Heart right ventricle (tissue), 16 donors: ENCODE results near the gene SMARCD1. TPM values are rescaled to one million over a fixed set of nuclear protein-coding genes. Genes with fewer than 3 reads are reported as not detected.

Source experiments
- ATAC-seq, 8 donors: fragments of 200-7000 bp; cut with Tn5 transposase; one replicate each; pipeline ENCODE4 v1.9.1; 2020; ENCODE audit warnings: mild to moderate bottlenecking in 8 of 8, moderate library complexity in 8 of 8, moderate number of reproducible peaks in 1 of 8
- DNase-seq, 2 donors: peaks; one replicate each; pipeline ENCODE4 v3.0.0-alpha.2; 2020
- H3K27ac ChIP-seq, 10 donors: fragments of 200-600 bp; sonication (generic) in 2 of 10; one replicate each; pipeline versions ENCODE4 v1.5.0 to v1.8.0; 2020 to 2022; ENCODE audit warnings: mild to moderate bottlenecking in 3 of 10
- H3K27me3 ChIP-seq, 7 donors: fragments of 200-600 bp; one replicate each; pipeline ENCODE4 v1.8.0; 2021 to 2022; ENCODE audit warnings: mild to moderate bottlenecking in 2 of 7
- H3K36me3 ChIP-seq, 9 donors: fragments of 200-600 bp; sonication (generic) in 1 of 9; one replicate each; pipeline versions ENCODE4 v1.5.0 to v1.8.0; 2020 to 2022; ENCODE audit warnings: mild to moderate bottlenecking in 2 of 9
- H3K4me1 ChIP-seq, 9 donors: fragments of 200-600 bp; sonication (generic) in 1 of 9; one replicate each; pipeline versions ENCODE4 v1.5.0 to v1.8.0; 2020 to 2022; ENCODE audit warnings: mild to moderate bottlenecking in 4 of 9
- H3K4me3 ChIP-seq, 10 donors: fragments of 200-600 bp; sonication (generic) in 2 of 10; one replicate each; pipeline versions ENCODE4 v1.5.0 to v1.8.0; 2020 to 2022; ENCODE audit warnings: mild to moderate bottlenecking in 7 of 10, moderate library complexity in 2 of 10
- H3K9me3 ChIP-seq, 11 donors: fragments of 200-600 bp in 10 of 11; sonication (generic) in 2 of 11; one replicate each; pipeline versions ENCODE4 v1.5.0 to v1.8.0; 2013 to 2022; ENCODE audit warnings: mild to moderate bottlenecking in 2 of 11, control low read depth in 1 of 11, moderate library complexity in 1 of 11
- WGBS, 2 donors: extraction: QIAGEN DNeasy Blood & Tissue Kit; methylation state at CpG; one replicate each; pipeline ENCODE4 v1.1.7; 2013; ENCODE audit warnings: inconsistent platforms in 1 of 2; 5-methylcytosine and 5-hydroxymethylcytosine counted together
- intact Hi-C, 10 donors: fragments of 100-400 bp; cut with DNase I; formaldehyde crosslinking; loops; one replicate each; pipeline versions ENCODE4 v1.11.1 to v1.14.2; 2022
- polyA plus RNA-seq, 2 donors: library from polyadenylated mRNA; stranded (reverse); fragments of 200-250 nt; gene quantifications; one replicate each; pipeline ENCODE4 v1.2.3, GENCODE V29; 2013
- total RNA-seq, 10 donors: library from RNA; stranded (reverse); fragmentation: NEBNext Ultra II Directional in 3 of 10; extraction: Animal tissue kit (Norgen Biotek cat#: 25700) in 3 of 10; gene quantifications; one replicate each; pipeline versions ENCODE4 v1.2.1 to v1.2.4, GENCODE V29; 2021 to 2023
- TF ChIP-seq, protein P1 (sequence below), 9 donors: fragments of 200-600 bp; sonication (generic) in 2 of 9; IDR thresholded peaks; one replicate each; pipeline versions ENCODE4 v1.5.0 to v1.8.0; 2021 to 2022; ENCODE audit warnings: antibody characterized with exemption in 9 of 9, mild to moderate bottlenecking in 5 of 9, moderate library complexity in 1 of 9
- donor health status: Arrhythmogenic right ventricular cardiomyopathy.
- donor health status: ischemic (EF 13 %, LVEDD 7.1; RV severe dilation, severe dysfunction).
- donor health status: healthy with polysubstance abuse.
- donor health status: DM: no; HTN: yes; CAD: no.
- donor health status: DM: no; HTN: no; CAD: no.
- donor health status: ischemic (EF 25% LVEDD 6.9; RV normal size, moderate dysfunction).
- donor health status: ischemic (EF 25% LVEDD 5.7; RV mildly dilated, moderate dysfunction).
- donor health status: healthy.
- donor health status: DM: yes; HTN: yes; CAD: no.
- donor health status: Ischemic cardiomyopathy.
- donor health status: ischemic (EF 35%, LVEDD 5.7; RV mildly dilated, moderate dysfunction).
- donor health status: nonischemic (EF 11% LVEDD 7.7; RV severe dilation, severe dysfunction).
- donor health status: DM: yes; HTN: yes; CAD: no.
- donor health status: PGD.
- donor health status: ischemic (EF 29% LVEDD 5.4; RV normal size, mild dysfunction).
- donor health status: nonischemic (EF 23%, LVEDD 6.1; RV moderate dilation, normal function).

SMARCD1 gene
- total and polyA plus RNA-seq, 12 donors = 12.0 to 24.0 (median 16.0) TPM

- Histone ChIP-seq H3K4me3 (no peak overlapping the region), H3K9me3 (no peaks in the 10 kb centered on the region), H3K27me3 (no peaks in the 10 kb centered on the region), H3K27ac (peak overlapping the region in 2 of 10 donors; percentile 3 to 30), H3K36me3 (peaks cover 0 to 51% (median 30%) of the 10 kb centered on the region in 9 donors), H3K4me1 (peaks cover 4 to 39% (median 24%) of the 10 kb centered on the region in 9 donors)
- 74 to 88% methylated on average over 2 of the region's 2 CpGs for WGBS, 2 donors
- DNase-seq (no peak), ATAC-seq (no peak)
- TF ChIP-seq, protein P1, sequence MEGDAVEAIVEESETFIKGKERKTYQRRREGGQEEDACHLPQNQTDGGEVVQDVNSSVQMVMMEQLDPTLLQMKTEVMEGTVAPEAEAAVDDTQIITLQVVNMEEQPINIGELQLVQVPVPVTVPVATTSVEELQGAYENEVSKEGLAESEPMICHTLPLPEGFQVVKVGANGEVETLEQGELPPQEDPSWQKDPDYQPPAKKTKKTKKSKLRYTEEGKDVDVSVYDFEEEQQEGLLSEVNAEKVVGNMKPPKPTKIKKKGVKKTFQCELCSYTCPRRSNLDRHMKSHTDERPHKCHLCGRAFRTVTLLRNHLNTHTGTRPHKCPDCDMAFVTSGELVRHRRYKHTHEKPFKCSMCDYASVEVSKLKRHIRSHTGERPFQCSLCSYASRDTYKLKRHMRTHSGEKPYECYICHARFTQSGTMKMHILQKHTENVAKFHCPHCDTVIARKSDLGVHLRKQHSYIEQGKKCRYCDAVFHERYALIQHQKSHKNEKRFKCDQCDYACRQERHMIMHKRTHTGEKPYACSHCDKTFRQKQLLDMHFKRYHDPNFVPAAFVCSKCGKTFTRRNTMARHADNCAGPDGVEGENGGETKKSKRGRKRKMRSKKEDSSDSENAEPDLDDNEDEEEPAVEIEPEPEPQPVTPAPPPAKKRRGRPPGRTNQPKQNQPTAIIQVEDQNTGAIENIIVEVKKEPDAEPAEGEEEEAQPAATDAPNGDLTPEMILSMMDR (IDR thresholded peaks at IDR 0.05) = no peak
- intact Hi-C loops = no loop called here
These were observed 17.0 kb downstream of the SMARCD1 start for GRCh38 chr12:50102131-50102531.

DNA sequence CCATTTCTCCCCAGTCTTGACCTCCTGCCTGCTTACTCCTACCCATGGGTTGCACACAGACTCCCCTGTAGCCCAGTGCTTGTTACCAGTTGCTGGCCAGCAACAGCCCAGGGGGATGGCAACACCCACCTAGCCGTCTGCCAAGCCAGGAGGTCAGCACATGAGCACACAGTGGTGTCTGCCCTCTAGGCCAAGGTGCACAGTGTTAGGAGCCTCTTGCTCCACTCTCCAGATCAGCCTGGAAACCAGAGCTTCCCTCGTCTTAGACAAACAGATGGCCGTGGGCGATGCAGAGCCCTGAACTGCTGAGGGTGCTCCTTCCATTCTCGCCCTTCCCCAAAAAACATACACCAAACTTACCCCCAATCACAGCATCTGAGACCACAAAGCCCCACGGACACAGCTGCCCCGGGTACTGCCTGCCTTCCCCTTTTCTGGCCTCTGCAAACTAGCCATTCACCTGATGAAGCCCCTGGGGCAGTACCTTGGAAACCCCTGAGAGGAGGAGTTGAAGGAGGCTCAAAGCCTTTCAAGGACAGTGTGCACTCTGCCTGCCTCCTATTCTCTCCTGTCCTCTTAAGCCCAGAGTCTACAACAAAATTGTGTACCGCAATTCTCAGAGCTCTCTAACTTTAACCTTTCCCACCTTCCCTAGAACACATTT is 17.6 kb downstream of the SMARCD1 start:
- TF ChIP-seq, protein P1 (IDR thresholded peaks at IDR 0.05) = no peak
- ATAC-seq = peak in 2 of 8 donors; percentile 8 to 43
- peaks cover 4 to 39% (median 24%) of the 10 kb centered on the region in 9 donors for H3K4me1 ChIP-seq
- peaks cover 0 to 44% (median 23%) of the 10 kb centered on the region in 9 donors for H3K36me3 ChIP-seq
- peak overlapping the region in 7 of 10 donors; percentile 2 to 52 (median 34) for H3K27ac ChIP-seq
- H3K4me3 ChIP-seq = no peak overlapping the region
- H3K9me3 ChIP-seq = no peaks in the 10 kb centered on the region
- intact Hi-C loops = no loop called here
- no peak for DNase-seq
- H3K27me3 ChIP-seq = no peaks in the 10 kb centered on the region
- 80 to 89% methylated on average over 8 of the region's 8 CpGs for WGBS, 2 donors

DNA sequence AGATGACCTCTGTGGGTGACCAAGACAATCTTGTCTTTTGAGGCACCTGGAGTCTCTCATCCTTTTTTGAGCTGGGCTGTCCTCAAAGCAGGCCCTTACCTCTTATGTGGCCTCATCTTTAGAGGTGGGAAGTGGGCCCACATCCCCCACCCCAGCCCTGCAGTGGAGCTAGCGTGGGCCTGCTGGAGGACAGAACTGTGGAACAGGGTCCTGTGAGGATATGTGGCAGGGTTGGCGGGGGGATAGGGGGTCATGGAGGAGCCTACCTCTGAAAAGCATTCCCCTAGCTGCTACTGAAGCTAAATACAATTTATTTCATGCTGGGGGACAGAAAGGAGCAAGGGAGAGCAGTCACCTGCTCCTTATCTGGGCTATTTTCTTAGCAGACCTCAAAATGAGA is 18.2 kb downstream of the SMARCD1 start:
- H3K9me3 ChIP-seq = no peaks in the 10 kb centered on the region
- peaks cover 0 to 38% (median 17%) of the 10 kb centered on the region in 9 donors for H3K36me3 ChIP-seq
- 88 to 96% methylated on average over 2 of the region's 2 CpGs for WGBS, 2 donors
- H3K4me1 ChIP-seq = peaks cover 4 to 39% (median 24%) of the 10 kb centered on the region in 9 donors
- ATAC-seq = no peak
- DNase-seq = no peak
- no peaks in the 10 kb centered on the region for H3K27me3 ChIP-seq
- intact Hi-C loops = no loop called here
- TF ChIP-seq, protein P1 (IDR thresholded peaks at IDR 0.05) = no peak
- H3K4me3 ChIP-seq = no peak overlapping the region
- H3K27ac ChIP-seq = peak overlapping the region in 7 of 10 donors; percentile 2 to 52 (median 34)

GRCh38 chr12:50103767-50104321 is 18.7 kb downstream of the SMARCD1 start, which contains the start of gene GPD1:
Gene GPD1, plus strand, starts transcription at chr12:50104008. Its CDS starts 43 bp downstream, at chr12:50104051.
- peak; percentile 82 to 94 (median 87) for ATAC-seq
- Histone ChIP-seq H3K4me1 (peaks cover 4 to 41% (median 24%) of the 10 kb centered on the region in 9 donors), H3K27ac (peak within 1 kb of the TSS in 8 of 10 donors; percentile 2 to 52 (median 40)), H3K36me3 (peaks cover 0 to 33% (median 12%) of the 10 kb centered on the region in 9 donors), H3K4me3 (peak within 1 kb of the TSS in 8 of 10 donors; percentile 8 to 40 (median 25)), H3K27me3 (no peaks in the 10 kb centered on the region), H3K9me3 (no peaks in the 10 kb centered on the region)
- peak; percentile 58 to 73 for DNase-seq
- whole genome bisulfite sequencing, 2 donors = 17 to 22% methylated on average over 13 of the region's 13 CpGs
- intact Hi-C loops = no loop called here
- TF ChIP-seq, protein P1 (IDR thresholded peaks at IDR 0.05) = peak in 2 of 9 donors; percentile 8 to 9
